Peyer's patch (tissue), 4 donors: ENCODE measurements around the gene C1orf50.

ENCODE experiments used
- CTCF ChIP-seq, 6 experiments: fragments of 450-650 bp in 4 of 6; fragments of 200-600 bp in 2 of 6; sonication (generic) in 1 of 6; IDR thresholded peaks; one replicate each; pipeline ENCODE4 v1.5.1; 2017 to 2019; ENCODE audit warnings: antibody characterized with exemption in 6 of 6, mild to moderate bottlenecking in 3 of 6, moderate library complexity in 1 of 6
- POLR2A ChIP-seq, 2 donors: fragments of 450-650 bp; IDR thresholded peaks; one replicate each; pipeline ENCODE4 v1.5.1; 2017; ENCODE audit warnings: antibody characterized with exemption in 2 of 2, mild to moderate bottlenecking in 2 of 2, moderate library complexity in 2 of 2

GRCh38 chr1:42793824-42794223 is 26.8 kb downstream of the C1orf50 start:
- TF ChIP-seq CTCF (IDR thresholded peaks at IDR 0.05) (no peak), POLR2A (IDR thresholded peaks at IDR 0.05) (no peak)
